Gastrocnemius medialis (tissue), 4 donors: ENCODE data around the gene SAMD10. TPM values are rescaled to one million over a fixed set of nuclear protein-coding genes. Genes with fewer than 3 reads are reported as not detected.
A peak's percentile ranks its signal among the peaks of the same experiment; 100 is the strongest.

ENCODE experiments used
- ATAC-seq, 2 donors: fragments of 150-250 bp; one replicate each; pipeline ENCODE4 v1.9.1; 2016
- DNase-seq, 2 donors: peaks; one replicate each; pipeline ENCODE4 v3.0.0-alpha.2; 2019
- H3K27ac ChIP-seq, 4 donors: fragments of 200-600 bp; sonication (generic); 1 replicate in 1 of 4; 2 replicates in 3 of 4; pipeline ENCODE4 v1.5.1; 2016 to 2018; ENCODE audit warnings: mild to moderate bottlenecking in 2 of 4, moderate library complexity in 1 of 4
- H3K27me3 ChIP-seq, 3 donors: fragments of 200-600 bp; sonication (generic) in 2 of 3; 1 replicate in 1 of 3; 2 replicates in 2 of 3; pipeline versions ENCODE4 v1.5.1 to v1.6.0; 2016 to 2019; ENCODE audit warnings: mild to moderate bottlenecking in 1 of 3, moderate library complexity in 1 of 3
- H3K36me3 ChIP-seq, 2 donors: fragments of 200-600 bp; sonication (generic) in 1 of 2; one replicate each; pipeline ENCODE4 v1.5.1; 2017 to 2018
- H3K4me1 ChIP-seq, 2 donors: fragments of 200-600 bp; sonication (generic) in 1 of 2; one replicate each; pipeline ENCODE4 v1.5.1; 2016 to 2017; ENCODE audit warnings: mild to moderate bottlenecking in 2 of 2
- H3K4me3 ChIP-seq, 4 donors: fragments of 200-600 bp; sonication (generic) in 3 of 4; 1 replicate in 1 of 4; 2 replicates in 3 of 4; pipeline ENCODE4 v1.5.1; 2016 to 2019; ENCODE audit warnings: mild to moderate bottlenecking in 2 of 4
- H3K9me3 ChIP-seq, 3 donors: fragments of 200-600 bp; sonication (generic) in 2 of 3; 1 replicate in 1 of 3; 2 replicates in 2 of 3; pipeline ENCODE4 v1.5.1; 2016 to 2019
- POLR2A ChIP-seq, 2 donors: fragments of 450-650 bp; IDR thresholded peaks; one replicate each; pipeline ENCODE4 v1.6.1; 2017; ENCODE audit warnings: antibody characterized with exemption in 2 of 2, mild to moderate bottlenecking in 2 of 2, moderate library complexity in 2 of 2
- in situ Hi-C, 4 donors: fragments of 200-750 bp; cut with MboI; loops; one replicate each; pipeline versions ENCODE4 v1.15.0 to v1.8.0; 2017; ENCODE audit warnings: low sequenced_read_pairs in 4 of 4
- intact Hi-C: fragments of 100-400 bp; cut with DNase I; formaldehyde crosslinking; loops from one replicate; pipeline ENCODE4 v1.15.1; 2023; ENCODE audit warnings: low total_unique reads
- total RNA-seq, 4 donors: library from RNA; depleted of rRNA; stranded (reverse); fragments of >200 nt; gene quantifications; one replicate each; pipeline versions ENCODE4 v1.1.0 to v1.2.3, GENCODE V29; 2016
- TF ChIP-seq, protein P1 (sequence below), 5 experiments: fragments of 450-650 bp in 3 of 5; fragments of 200-600 bp in 2 of 5; sonication (generic) in 2 of 5; IDR thresholded peaks in 4 of 5; conservative IDR thresholded peaks in 1 of 5; 1 replicate in 4 of 5; 2 replicates in 1 of 5; pipeline ENCODE4 v1.5.1; 2016 to 2019; ENCODE audit warnings: antibody characterized with exemption in 5 of 5, mild to moderate bottlenecking in 3 of 5, moderate library complexity in 3 of 5

The SAMD10 gene
- total RNA-seq, result 1 to 10 TPM in 2 of 4 donors, under 1 TPM in 1, not detected in 1; 0.24 to 1.9 (median 1.0) TPM

DNA sequence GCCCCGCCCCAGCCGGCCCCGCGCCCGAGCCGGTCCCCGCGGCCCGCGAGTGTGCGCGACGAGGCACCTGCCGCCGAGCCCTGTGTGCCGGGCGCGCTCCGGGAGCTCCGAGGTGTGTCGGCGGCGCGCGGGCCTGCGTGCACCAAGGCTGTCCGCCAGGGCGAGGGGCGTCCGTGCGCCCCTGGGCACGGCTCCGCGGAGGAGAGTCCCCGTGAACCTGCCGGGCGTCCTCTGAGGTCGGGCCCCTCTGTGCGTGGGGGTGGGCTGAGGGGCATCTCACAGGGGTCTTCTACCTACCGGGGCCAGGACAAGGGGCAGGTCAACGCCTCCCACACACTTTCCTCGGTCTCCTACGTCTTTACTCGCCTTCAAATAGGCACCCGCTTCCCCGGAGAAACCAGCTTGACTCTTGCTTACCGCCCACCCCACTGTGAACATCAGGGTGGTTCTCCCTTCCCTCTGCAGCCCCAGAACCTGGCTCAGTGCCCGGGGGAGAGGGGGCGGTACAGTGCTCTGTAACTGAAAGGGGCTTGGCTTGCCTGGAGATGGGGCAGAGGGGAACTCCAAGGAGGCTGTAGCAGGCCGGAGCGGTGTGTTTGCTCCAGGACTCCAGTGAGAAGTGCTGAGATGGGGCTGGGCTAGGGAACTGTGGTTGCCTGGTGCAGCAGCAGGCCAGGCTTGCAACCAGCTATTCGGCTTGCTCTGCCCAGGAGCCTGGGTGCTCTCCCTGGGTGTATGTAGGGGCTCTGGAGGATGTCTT, at the start of gene SAMD10:
SAMD10 (minus strand) TSS at position 86 of the 760 bp plus-strand sequence. CDS start 175 bp downstream, outside the sequence.
- H3K4me3 ChIP-seq, result peak within 1 kb of the TSS; percentile 90 to 100 (median 98)
- DNase-seq (peak in 1 of 2 donors; percentile 22), ATAC-seq (no peak)
- peak within 1 kb of the TSS; percentile 64 to 87 (median 76) for H3K27ac ChIP-seq
- TF ChIP-seq, protein P1, sequence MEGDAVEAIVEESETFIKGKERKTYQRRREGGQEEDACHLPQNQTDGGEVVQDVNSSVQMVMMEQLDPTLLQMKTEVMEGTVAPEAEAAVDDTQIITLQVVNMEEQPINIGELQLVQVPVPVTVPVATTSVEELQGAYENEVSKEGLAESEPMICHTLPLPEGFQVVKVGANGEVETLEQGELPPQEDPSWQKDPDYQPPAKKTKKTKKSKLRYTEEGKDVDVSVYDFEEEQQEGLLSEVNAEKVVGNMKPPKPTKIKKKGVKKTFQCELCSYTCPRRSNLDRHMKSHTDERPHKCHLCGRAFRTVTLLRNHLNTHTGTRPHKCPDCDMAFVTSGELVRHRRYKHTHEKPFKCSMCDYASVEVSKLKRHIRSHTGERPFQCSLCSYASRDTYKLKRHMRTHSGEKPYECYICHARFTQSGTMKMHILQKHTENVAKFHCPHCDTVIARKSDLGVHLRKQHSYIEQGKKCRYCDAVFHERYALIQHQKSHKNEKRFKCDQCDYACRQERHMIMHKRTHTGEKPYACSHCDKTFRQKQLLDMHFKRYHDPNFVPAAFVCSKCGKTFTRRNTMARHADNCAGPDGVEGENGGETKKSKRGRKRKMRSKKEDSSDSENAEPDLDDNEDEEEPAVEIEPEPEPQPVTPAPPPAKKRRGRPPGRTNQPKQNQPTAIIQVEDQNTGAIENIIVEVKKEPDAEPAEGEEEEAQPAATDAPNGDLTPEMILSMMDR (IDR thresholded peaks at IDR 0.05 in 4 of 5, conservative IDR thresholded peaks at IDR 0.05 in 1 of 5), result peak in 1 of 5 experiments; percentile 27
- TF ChIP-seq POLR2A (IDR thresholded peaks at IDR 0.05), result no peak
- in situ Hi-C loops (loop anchor here in 1 of 4 donors (10.0 kb wide), 1 partner anchor 195 kb away; no protein-coding TSS in a partner anchor), intact Hi-C loops (loop anchor here (5.0 kb wide), 1 partner anchor 352 kb away; the partner anchor contains the start of gene GMEB2)
- peaks cover 22 to 28% of the 10 kb centered on the region in 2 donors for H3K4me1 ChIP-seq
- peaks cover 0 to 17% (median 7%) of the 10 kb centered on the region in 3 donors for H3K27me3 ChIP-seq
- peaks cover 0 to 21% of the 10 kb centered on the region in 2 donors for H3K36me3 ChIP-seq
- no peaks in the 10 kb centered on the region for H3K9me3 ChIP-seq

DNA sequence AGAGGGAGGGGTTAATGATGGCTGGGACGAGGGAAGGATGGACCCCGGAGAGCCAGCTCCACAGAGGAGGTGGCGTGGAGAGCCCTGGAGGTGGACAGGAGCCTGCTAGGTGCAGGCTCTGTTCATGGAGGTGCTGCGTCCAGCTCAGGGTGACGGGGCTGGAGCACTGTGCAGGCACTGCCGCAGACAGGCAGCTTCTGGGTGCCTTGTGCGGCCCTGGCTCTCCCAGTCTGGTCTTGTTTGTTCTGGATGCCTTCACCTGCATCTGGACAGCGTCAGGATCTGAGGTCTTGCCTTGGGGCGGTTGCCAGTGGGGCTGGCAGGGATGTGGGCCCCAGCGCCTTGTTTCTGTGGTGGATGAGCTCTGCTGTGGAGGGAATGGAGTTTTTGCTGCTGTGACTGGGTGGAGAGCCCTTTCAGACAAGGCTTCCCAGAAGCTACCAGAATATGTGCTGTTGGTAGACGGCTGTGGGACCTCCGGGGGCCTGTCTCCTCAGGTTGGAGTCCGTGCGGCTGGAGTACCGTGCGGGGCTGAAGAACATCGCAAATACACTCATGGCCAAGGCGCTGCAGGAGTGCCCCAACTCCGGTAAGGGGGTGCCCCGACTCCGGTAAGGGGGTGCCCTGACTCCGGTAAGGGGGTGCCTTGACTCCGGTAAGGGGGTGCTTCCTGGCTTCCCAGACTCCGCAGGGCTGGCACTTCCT, 48.7 kb upstream of the SAMD10 start:
- in situ Hi-C loops, result no loop called here
- H3K27ac ChIP-seq, result no peak overlapping the region
- H3K9me3 ChIP-seq, result no peaks in the 10 kb centered on the region
- intact Hi-C loops, result no loop called here
- no peaks in the 10 kb centered on the region for H3K27me3 ChIP-seq
- DNase-seq, result no peak
- H3K4me3 ChIP-seq, result no peak overlapping the region
- no peak for ATAC-seq
- H3K4me1 ChIP-seq, result no peaks in the 10 kb centered on the region
- no peak for TF ChIP-seq POLR2A (IDR thresholded peaks at IDR 0.05)
- TF ChIP-seq, protein P1 (IDR thresholded peaks at IDR 0.05 in 4 of 5, conservative IDR thresholded peaks at IDR 0.05 in 1 of 5), result no peak
- H3K36me3 ChIP-seq, result peaks cover 4 to 97% of the 10 kb centered on the region in 2 donors

DNA sequence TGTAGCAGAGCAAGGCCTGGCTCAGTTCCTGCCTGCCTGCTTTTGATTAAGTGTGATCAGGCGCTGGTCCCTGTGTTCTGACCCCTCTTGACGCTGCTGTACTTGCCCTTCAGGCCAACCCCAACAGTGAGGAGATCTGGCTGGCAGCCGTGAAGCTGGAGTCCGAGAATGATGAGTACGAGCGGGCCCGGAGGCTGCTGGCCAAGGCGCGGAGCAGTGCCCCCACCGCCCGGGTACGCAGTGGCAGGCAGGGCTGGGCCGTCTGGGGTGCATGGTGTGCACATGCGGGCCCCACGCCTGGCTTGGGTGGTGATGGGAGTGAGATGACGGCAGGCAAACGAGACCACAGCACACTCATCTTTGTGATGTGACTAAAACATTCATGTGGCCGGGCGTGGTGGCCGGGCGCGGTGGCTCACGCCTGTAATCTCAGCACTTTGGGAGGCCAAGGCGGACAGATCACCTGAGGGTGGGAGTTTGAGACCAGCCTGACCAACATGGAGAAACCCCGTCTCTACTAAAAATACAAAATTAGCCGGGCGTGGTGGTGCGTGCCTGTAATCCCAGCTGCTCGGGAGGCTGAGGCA, 46.5 kb upstream of the SAMD10 start:
- DNase-seq (no peak), ATAC-seq (no peak)
- Histone ChIP-seq H3K27me3 (no peaks in the 10 kb centered on the region), H3K4me3 (no peak overlapping the region), H3K27ac (no peak overlapping the region), H3K4me1 (no peaks in the 10 kb centered on the region), H3K9me3 (no peaks in the 10 kb centered on the region), H3K36me3 (peaks cover 4 to 99% of the 10 kb centered on the region in 2 donors)
- in situ Hi-C loops, result no loop called here
- intact Hi-C loops, result no loop called here
- TF ChIP-seq, protein P1 (IDR thresholded peaks at IDR 0.05 in 4 of 5, conservative IDR thresholded peaks at IDR 0.05 in 1 of 5), result no peak
- no peak for TF ChIP-seq POLR2A (IDR thresholded peaks at IDR 0.05)

DNA sequence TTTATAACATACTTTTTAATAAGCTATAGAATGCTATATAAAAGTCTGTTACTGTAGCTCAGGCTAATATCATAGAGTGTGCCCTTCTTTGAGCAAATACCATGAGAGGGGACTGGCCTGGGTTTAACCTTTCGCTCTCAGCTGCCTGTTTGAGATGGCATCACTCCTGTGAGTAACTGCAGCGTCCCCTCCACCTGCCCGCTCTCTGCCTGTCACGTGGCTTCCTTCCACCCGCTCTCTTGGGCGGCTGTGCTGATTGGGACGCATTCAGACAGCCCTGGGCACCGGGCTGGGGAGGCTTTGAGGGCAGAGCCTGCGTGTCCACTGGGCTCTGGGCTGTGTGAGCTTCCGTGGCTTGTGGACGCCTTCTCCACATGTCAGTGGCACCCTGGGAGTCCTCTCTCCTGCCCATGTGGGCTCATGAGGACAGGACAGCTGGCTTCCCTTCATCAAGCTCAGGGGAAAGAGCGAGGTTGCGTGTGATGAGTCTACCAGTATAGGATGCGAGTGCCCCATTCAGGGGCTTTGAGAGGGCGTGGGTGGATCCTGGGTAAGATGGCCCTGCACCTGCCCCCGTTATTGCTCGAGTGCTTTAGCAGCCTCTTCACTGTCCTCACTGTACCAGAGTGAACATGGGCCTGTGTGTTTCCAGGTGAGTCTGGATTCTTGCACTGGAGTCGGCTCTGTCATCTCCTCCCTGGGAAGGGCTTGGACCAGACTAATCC, 45.8 kb upstream of the SAMD10 start:
- no peak for DNase-seq
- H3K27ac ChIP-seq, result no peak overlapping the region
- intact Hi-C loops, result no loop called here
- in situ Hi-C loops, result no loop called here
- no peaks in the 10 kb centered on the region for H3K4me1 ChIP-seq
- no peaks in the 10 kb centered on the region for H3K27me3 ChIP-seq
- H3K9me3 ChIP-seq, result no peaks in the 10 kb centered on the region
- TF ChIP-seq, protein P1 (IDR thresholded peaks at IDR 0.05 in 4 of 5, conservative IDR thresholded peaks at IDR 0.05 in 1 of 5), result no peak
- no peak for TF ChIP-seq POLR2A (IDR thresholded peaks at IDR 0.05)
- no peak overlapping the region for H3K4me3 ChIP-seq
- no peak for ATAC-seq
- H3K36me3 ChIP-seq, result peaks cover 4 to 93% of the 10 kb centered on the region in 2 donors
